Right lobe of liver (tissue), 6 donors: ENCODE measurements around the gene LMO7. TPM values are rescaled to one million over a fixed set of nuclear protein-coding genes. Genes with fewer than 3 reads are reported as not detected.

Experiments
- ATAC-seq, 4 donors: fragments of 200-7000 bp; cut with Tn5 transposase; one replicate each; pipeline ENCODE4 v1.9.1; 2020; ENCODE audit warnings: mild to moderate bottlenecking in 4 of 4, moderate library complexity in 4 of 4
- DNase-seq, 3 donors: peaks; one replicate each; pipeline ENCODE4 v3.0.0-alpha.2; 2020
- H3K27ac ChIP-seq, 3 donors: fragments of 200-600 bp; one replicate each; pipeline ENCODE4 v1.8.0; 2022
- H3K27me3 ChIP-seq, 2 donors: fragments of 200-600 bp; one replicate each; pipeline ENCODE4 v1.8.0; 2022
- H3K36me3 ChIP-seq, 4 donors: fragments of 200-600 bp; sonication (generic) in 1 of 4; one replicate each; pipeline versions ENCODE4 v1.5.1 to v1.8.0; 2017 to 2022; ENCODE audit warnings: control low read depth in 1 of 4
- H3K4me1 ChIP-seq, 4 donors: fragments of 200-600 bp; sonication (generic) in 1 of 4; one replicate each; pipeline versions ENCODE4 v1.5.1 to v1.8.0; 2017 to 2022; ENCODE audit warnings: control low read depth in 1 of 4
- H3K4me3 ChIP-seq, 3 donors: fragments of 200-600 bp; one replicate each; pipeline ENCODE4 v1.8.0; 2022
- H3K9me3 ChIP-seq, 4 donors: fragments of 200-600 bp; sonication (generic) in 1 of 4; one replicate each; pipeline versions ENCODE4 v1.5.1 to v1.8.0; 2017 to 2022; ENCODE audit warnings: control low read depth in 1 of 4
- CTCF ChIP-seq, 4 donors: fragments of 200-600 bp in 3 of 4; fragments of 450-650 bp in 1 of 4; IDR thresholded peaks; one replicate each; pipeline versions ENCODE4 v1.5.1 to v1.8.0; 2016 to 2022; ENCODE audit warnings: antibody characterized with exemption in 4 of 4, mild to moderate bottlenecking in 2 of 4
- POLR2A ChIP-seq: fragments of 450-650 bp; IDR thresholded peaks from one replicate; pipeline ENCODE4 v1.6.1; 2017; ENCODE audit warnings: antibody characterized with exemption, mild to moderate bottlenecking
- WGBS: methylation state at CpG from one replicate; pipeline ENCODE4 v1.1.6; 2018; ENCODE audit warnings: low coverage, low lambda C conversion rate; ENCODE audit not compliant: insufficient coverage; ENCODE audit errors: missing lambda C conversion rate; 5-methylcytosine and 5-hydroxymethylcytosine counted together
- intact Hi-C, 2 donors: fragments of 100-400 bp; cut with DNase I; formaldehyde crosslinking; loops; one replicate each; pipeline versions ENCODE4 v1.11.2 to v1.14.1; 2022
- total RNA-seq, 6 experiments: library from RNA; depleted of rRNA in 2 of 6; stranded (reverse); fragments of >200 nt in 2 of 6; fragmentation: NEBNext Ultra II Directional in 3 of 6; extraction: Animal tissue kit (Norgen Biotek cat#: 25700) in 3 of 6; gene quantifications; one replicate each; pipeline versions ENCODE4 v1.1.0 to v1.2.4, GENCODE V29; 2016 to 2023
- donor health status: DM: no; HTN: yes; CAD: no.
- donor health status: DM: no; HTN: no; CAD: no.
- donor health status: DM: no; HTN: no; CAD: no.
- donor health status: DM: no; HTN: yes; CAD: no.
- donor health status: DM: no; HTN: yes; CAD: no.

Gene LMO7
- total RNA-seq, 6 experiments from 2014 or later: 42.3 to 60.2 (median 51.1) TPM

GRCh38 chr13:75685239-75685697 is 49.1 kb downstream of the LMO7 start:
- Histone ChIP-seq H3K36me3 (no peaks in the 10 kb centered on the region), H3K4me1 (no peaks in the 10 kb centered on the region), H3K27me3 (no peaks in the 10 kb centered on the region), H3K27ac (no peak overlapping the region), H3K4me3 (no peak overlapping the region), H3K9me3 (no peaks in the 10 kb centered on the region)
- no peak for DNase-seq
- intact Hi-C loops: no loop called here
- TF ChIP-seq CTCF (IDR thresholded peaks at IDR 0.05) (peak in 1 of 4 donors; percentile 21), POLR2A (no peak)
- peak in 2 of 4 donors; percentile 41 to 75 for ATAC-seq
- WGBS: 64% methylated on average over 2 of the region's 2 CpGs

GRCh38 chr13:75687150-75687763 is 51.1 kb downstream of the LMO7 start:
- ATAC-seq: peak; percentile 69 to 78 (median 74)
- Histone ChIP-seq H3K4me1 (no peaks in the 10 kb centered on the region), H3K36me3 (no peaks in the 10 kb centered on the region), H3K4me3 (no peak overlapping the region), H3K27me3 (no peaks in the 10 kb centered on the region), H3K9me3 (no peaks in the 10 kb centered on the region), H3K27ac (no peak overlapping the region)
- DNase-seq: no peak
- TF ChIP-seq POLR2A (no peak), CTCF (IDR thresholded peaks at IDR 0.05) (peak; percentile 48 to 57 (median 53))
- intact Hi-C loops: no loop called here

GRCh38 chr13:75689686-75690085 is 53.6 kb downstream of the LMO7 start:
- ATAC-seq: no peak
- WGBS: 86% methylated on average over 4 of the region's 5 CpGs
- Histone ChIP-seq H3K4me1 (no peaks in the 10 kb centered on the region), H3K27me3 (no peaks in the 10 kb centered on the region), H3K36me3 (no peaks in the 10 kb centered on the region), H3K27ac (no peak overlapping the region), H3K4me3 (no peak overlapping the region), H3K9me3 (no peaks in the 10 kb centered on the region)
- TF ChIP-seq CTCF (IDR thresholded peaks at IDR 0.05): no peak
- no peak for TF ChIP-seq POLR2A
- no peak for DNase-seq
- intact Hi-C loops: loop anchor here in 1 of 2 donors (10.0 kb wide), 1 partner anchor 175 kb away; no protein-coding TSS in a partner anchor

GRCh38 chr13:75690607-75691006 is 54.5 kb downstream of the LMO7 start:
- no peak for ATAC-seq
- no peaks in the 10 kb centered on the region for H3K9me3 ChIP-seq
- no peak for DNase-seq
- no peaks in the 10 kb centered on the region for H3K36me3 ChIP-seq
- H3K4me3 ChIP-seq: no peak overlapping the region
- 67% methylated on average over 1 of the region's 1 CpG for WGBS
- TF ChIP-seq POLR2A: no peak
- no peak for TF ChIP-seq CTCF (IDR thresholded peaks at IDR 0.05)
- intact Hi-C loops: loop anchor here in 1 of 2 donors (10.0 kb wide), 1 partner anchor 174 kb away; no protein-coding TSS in a partner anchor
- no peaks in the 10 kb centered on the region for H3K4me1 ChIP-seq
- H3K27me3 ChIP-seq: no peaks in the 10 kb centered on the region
- H3K27ac ChIP-seq: no peak overlapping the region
